GM19463 (cell line): ENCODE data around the gene PEF1.

Experiments
- ATAC-seq: cut with Tn5 transposase; IDR thresholded peaks from one replicate; pipeline ENCODE4 v1.9.1; 2021; ENCODE audit warnings: mild to moderate bottlenecking, moderate library complexity; ENCODE audit not compliant: unreplicated experiment

Gene PEF1

DNA sequence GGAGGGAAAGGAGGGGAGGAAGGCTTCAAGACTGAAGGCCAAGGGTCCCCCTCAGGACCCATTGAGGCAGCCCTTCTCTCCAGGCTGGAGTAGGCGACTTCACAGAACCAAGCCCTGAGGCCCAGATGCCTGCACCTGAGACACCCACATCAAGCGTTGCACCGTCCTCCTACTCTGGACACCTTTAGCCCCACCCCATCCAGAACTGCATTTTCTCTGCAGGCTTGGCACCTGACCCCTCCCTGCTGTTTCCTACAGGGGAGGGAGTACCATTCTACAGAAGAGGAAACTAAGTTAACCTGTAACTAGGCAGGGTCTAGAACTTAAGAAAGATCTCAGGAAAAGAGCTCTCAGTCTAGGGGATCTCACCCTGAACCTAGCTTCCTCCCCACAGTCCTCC lies 12.0 kb downstream of the PEF1 start:
- ATAC-seq = no peak

GRCh38 chr1:31628931-31629556 lies 15.6 kb downstream of the PEF1 start:
- no peak for ATAC-seq

DNA sequence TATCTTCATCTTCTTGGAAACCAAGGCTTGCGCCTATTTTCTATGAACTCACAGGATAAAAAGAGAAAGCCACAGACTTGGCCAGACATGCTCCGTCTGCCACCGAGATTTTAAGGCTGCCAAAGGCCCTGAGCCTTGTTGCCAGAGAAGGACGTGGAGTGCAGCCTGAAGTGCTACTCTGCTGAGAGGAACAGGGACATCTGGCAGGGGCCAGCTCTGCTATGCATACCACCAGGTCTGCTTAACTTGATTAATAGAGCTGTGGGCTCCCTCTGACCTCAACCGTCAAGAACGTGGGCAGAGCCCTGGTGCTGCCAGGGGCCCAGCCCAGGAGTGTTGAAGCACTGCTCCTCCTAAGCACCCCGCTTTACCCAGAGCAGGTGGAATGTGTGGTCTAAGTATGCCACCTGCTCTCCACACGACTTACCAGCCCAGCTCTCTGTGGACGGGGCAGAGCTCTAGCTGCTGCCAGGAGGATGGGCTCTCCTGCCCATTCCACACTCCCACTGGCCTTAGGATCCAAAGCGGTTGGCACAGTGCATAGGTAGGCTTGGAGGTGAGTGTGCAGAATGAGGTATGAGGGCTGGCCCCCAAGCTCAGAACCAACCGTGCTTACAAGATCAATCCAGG lies 16.6 kb downstream of the PEF1 start:
- no peak for ATAC-seq

DNA sequence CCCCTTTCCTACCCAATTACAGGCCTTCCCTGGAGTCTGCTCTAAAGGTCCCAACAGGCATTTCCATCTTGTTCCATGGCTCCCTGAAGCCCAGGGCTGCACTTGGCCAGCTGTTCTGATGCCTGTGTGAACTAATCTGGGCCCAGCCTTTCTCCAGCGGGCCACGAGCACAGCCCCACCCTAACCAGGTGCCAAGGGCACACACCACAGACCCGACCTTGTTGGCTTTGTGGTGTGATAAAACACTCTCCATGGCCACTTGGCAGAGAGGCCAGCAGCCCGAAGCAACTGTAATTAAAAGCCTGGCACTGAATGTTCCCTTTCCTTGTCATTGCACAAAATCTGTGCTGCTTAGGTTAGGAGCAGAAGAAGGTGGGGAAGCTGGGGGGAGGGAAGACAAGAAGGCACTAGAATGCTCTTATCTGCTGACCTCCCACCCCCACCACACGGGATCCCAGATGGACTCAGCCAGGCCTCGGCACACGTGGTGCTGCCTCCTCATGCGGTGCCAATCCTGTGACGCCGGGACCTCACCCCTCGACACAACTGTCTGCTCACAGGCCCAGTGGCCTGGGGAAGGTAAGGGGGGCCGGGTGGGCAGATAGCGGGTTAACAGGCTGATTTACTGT lies 17.3 kb downstream of the PEF1 start:
- ATAC-seq = no peak

- ATAC-seq = no peak
These were observed 18.2 kb downstream of the PEF1 start for GRCh38 chr1:31626223-31627207.

GRCh38 chr1:31625561-31626222 lies 19.0 kb downstream of the PEF1 start:
- ATAC-seq = no peak

DNA sequence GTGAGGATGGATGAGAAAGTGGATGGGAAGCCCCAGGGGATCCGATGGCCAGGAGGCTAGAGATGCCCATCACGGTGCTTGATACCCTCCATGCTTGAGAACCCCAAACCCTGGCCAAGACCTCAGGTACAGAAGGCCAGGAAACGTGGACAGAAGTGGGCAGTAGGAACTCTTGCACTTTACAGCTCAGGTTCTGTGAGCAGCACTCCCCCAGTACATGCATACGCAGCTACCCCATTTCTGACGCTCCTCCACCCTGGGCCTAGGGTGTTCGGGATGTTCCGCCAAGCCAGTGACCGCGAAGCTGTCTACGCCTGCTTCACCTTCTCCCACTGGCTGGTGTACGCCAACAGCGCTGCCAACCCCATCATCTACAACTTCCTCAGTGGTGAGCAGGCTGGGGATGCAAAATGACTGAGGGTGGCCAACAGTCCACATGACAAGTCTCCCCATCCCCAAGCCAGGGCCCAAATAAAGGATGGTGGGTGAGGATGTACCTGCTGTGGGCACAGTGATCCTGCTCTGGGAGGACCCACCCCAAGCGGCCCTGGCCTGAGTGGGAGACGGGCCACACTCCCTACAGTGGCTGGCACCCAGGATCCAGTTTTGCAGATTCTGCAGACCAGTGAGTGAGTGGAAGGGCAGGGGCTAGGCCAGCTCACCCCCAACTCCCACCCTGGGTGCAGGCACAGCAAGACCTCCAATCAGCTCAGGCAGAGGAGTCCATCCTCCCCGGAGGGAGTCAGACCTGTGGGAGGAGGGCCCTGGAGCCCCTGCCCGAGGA lies 19.8 kb downstream of the PEF1 start:
- ATAC-seq = no peak

GRCh38 chr1:31624309-31624708 lies 20.4 kb downstream of the PEF1 start:
- no peak for ATAC-seq

GRCh38 chr1:31623365-31623764 lies 21.3 kb downstream of the PEF1 start:
- ATAC-seq = no peak

DNA sequence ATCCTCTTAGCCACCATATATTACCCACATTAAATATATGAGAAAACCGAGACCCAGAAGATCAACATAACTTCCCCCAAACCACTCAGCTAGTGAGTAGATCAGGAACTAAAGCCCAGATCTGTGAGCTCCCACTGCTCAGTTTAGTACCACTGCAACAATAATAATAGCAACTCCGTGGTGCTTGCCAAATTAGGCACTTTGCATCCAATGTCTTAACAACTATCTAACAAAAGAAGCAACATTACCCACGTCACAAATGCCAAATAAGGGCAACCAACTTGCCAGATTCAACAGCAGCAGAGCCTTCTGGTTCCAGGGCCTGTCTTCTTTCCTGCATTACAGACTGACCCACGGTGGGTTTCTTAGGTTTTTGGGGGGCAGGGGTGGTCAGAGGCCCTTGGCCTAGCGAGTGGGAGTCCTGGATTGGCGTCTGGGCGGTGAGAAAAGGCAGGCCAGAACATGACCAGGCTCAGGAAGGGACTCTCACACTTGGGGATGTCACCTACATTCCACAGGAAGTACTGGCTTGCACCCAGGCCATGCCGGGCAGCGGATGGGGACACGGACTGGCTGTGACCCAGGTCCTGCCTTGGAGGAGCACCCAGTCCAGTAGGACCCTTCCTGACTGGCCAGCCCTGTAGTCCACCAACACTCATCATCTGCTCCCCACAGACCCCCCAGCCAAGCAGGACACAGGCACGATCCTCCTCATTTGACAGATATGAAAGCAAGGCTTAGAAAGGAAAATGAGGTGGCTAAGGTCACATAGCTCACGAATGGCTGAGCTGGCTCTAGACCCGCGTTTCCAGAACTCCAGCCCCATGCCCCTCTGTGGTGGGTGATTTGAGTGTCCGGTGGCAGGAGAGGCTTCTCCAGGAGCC lies 22.6 kb downstream of the PEF1 start:
- no peak for ATAC-seq

DNA sequence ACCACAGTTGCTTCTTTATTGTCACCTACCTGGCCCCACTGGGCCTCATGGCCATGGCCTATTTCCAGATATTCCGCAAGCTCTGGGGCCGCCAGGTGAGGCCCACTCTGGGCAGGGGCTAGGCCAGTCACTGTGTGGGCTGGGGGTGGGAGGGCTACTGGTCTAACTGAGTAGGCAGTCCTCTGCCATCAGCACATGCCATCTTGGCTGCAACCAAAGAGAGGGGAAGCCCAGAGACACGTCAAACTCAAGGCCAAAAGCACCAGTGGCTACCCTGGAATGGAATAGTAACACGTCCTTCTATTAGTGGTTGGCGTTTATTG lies 23.2 kb downstream of the PEF1 start:
- no peak for ATAC-seq

- no peak for ATAC-seq
These were observed 23.8 kb downstream of the PEF1 start for GRCh38 chr1:31620631-31621497.

- ATAC-seq = no peak
These were observed 25.5 kb downstream of the PEF1 start for GRCh38 chr1:31618916-31619846.

GRCh38 chr1:31617916-31618746 lies 26.5 kb downstream of the PEF1 start:
- no peak for ATAC-seq

- no peak for ATAC-seq
These were observed 27.3 kb downstream of the PEF1 start, which contains the start of gene HCRTR1 for GRCh38 chr1:31617218-31617915. HCRTR1 (plus strand) TSS chr1:31617689; CDS start chr1:31619193, 1,504 bp downstream.

- no peak for ATAC-seq
These were observed 28.7 kb downstream of the PEF1 start for GRCh38 chr1:31615939-31616338.
